AG04449 (cell line): ENCODE measurements around the gene SHC4.
"Not testable (repeated sequence)": the region's sequence is repeated elsewhere in the genome, so short reads cannot be mapped to it uniquely, and the experiment has no call there.

Source experiments
- CTCF ChIA-PET: fragments of 350-600 bp; formaldehyde crosslinking; extraction: SDS; loops from one replicate; lab custom pipeline; 2021; ENCODE audit warnings: antibody characterized with exemption; lab: Yijun Ruan, JAX
- POLR2A ChIA-PET: fragments of 400-600, 350-600 bp; formaldehyde crosslinking; extraction: SDS; loops from one replicate; lab custom pipeline; 2020; ENCODE audit warnings: antibody characterized with exemption, inconsistent platforms; lab: Yijun Ruan, JAX
- DNase-seq: peaks from one replicate; pipeline ENCODE4 v3.0.0-alpha.2; 2010; ENCODE audit warnings: low read depth, low spot score
- H3K4me3 ChIP-seq: 2 replicates; pipeline ENCODE4 v1.5.1; 2011; ENCODE audit warnings: low read depth, mild to moderate bottlenecking, control low read depth, low read length
- TF ChIP-seq, protein P1 (sequence below): IDR thresholded peaks from one replicate; pipeline ENCODE4 v1.5.1; 2011; ENCODE audit warnings: mild to moderate bottlenecking, moderate library complexity, low read length, control low read depth, inconsistent platforms; ENCODE audit not compliant: insufficient read depth; ENCODE audit errors: missing control alignments

SHC4 gene

GRCh38 chr15:48975472-48976419, 12.0 kb upstream of the SHC4 start:
- CTCF ChIA-PET = interaction anchor here (0.5 to 7.3 kb wide), 62 partner anchors 11 to 1169 kb away, joined by 3 to 113 read pairs (median 4); partner anchors contain the start of genes CEP152, EID1 and SECISBP2L
- TF ChIP-seq, protein P1, sequence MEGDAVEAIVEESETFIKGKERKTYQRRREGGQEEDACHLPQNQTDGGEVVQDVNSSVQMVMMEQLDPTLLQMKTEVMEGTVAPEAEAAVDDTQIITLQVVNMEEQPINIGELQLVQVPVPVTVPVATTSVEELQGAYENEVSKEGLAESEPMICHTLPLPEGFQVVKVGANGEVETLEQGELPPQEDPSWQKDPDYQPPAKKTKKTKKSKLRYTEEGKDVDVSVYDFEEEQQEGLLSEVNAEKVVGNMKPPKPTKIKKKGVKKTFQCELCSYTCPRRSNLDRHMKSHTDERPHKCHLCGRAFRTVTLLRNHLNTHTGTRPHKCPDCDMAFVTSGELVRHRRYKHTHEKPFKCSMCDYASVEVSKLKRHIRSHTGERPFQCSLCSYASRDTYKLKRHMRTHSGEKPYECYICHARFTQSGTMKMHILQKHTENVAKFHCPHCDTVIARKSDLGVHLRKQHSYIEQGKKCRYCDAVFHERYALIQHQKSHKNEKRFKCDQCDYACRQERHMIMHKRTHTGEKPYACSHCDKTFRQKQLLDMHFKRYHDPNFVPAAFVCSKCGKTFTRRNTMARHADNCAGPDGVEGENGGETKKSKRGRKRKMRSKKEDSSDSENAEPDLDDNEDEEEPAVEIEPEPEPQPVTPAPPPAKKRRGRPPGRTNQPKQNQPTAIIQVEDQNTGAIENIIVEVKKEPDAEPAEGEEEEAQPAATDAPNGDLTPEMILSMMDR = peak; percentile 78
- peak overlapping the region; percentile 57 for H3K4me3 ChIP-seq
- DNase-seq = no peak
- POLR2A ChIA-PET = interaction anchor here (0.9 to 1.4 kb wide), 5 partner anchors 8 to 114 kb away, joined by 3 to 6 read pairs (median 4); partner anchors contain the start of genes EID1 and SHC4

- no peak for DNase-seq
- POLR2A ChIA-PET = no interaction called here
Observed at GRCh38 chr15:48974882-48975281, 11.2 kb upstream of the SHC4 start.

GRCh38 chr15:48972750-48973503, 9.2 kb upstream of the SHC4 start:
- POLR2A ChIA-PET = no interaction called here
- CTCF ChIA-PET = interaction anchor here (1.0 to 7.3 kb wide), 5 partner anchors 9 to 173 kb away, joined by 3 to 113 read pairs (median 12); no protein-coding TSS in a partner anchor
- H3K4me3 ChIP-seq = no peak overlapping the region
- DNase-seq = no peak
- TF ChIP-seq, protein P1 = no peak

More at GRCh38 chr15:48974882-48975281, 11.2 kb upstream of the SHC4 start:
- CTCF ChIA-PET = interaction anchor here (0.6 to 7.3 kb wide), 31 partner anchors 12 to 1822 kb away, joined by 3 to 113 read pairs (median 5); partner anchors contain the start of gene EID1
- H3K4me3 ChIP-seq = no peak overlapping the region
- TF ChIP-seq, protein P1 = no peak

DNA sequence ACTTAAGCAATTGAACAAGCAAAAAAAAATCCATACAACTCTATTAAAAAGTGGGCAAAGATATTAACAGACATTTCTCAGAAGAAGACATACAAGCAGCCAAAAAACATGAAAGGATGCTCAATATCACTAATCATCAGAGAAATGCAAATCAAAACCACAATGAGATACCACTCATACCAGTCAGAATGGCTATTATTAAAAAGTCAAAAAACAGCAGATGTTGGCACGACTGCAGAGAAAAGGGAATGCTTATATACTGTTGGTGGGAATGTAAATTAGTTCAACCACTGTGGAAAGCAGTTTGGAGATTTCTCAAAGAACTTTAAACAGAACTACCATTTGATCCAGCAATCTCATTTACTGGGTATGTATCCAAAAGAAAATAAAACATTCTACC, 7.2 kb upstream of the SHC4 start:
- POLR2A ChIA-PET, H3K4me3 ChIP-seq, DNase-seq: not testable (repeated sequence)
- CTCF ChIA-PET = interaction anchor here (1.1 to 7.3 kb wide), 3 partner anchors 16 to 175 kb away, joined by 3 to 113 read pairs (median 12); no protein-coding TSS in a partner anchor

DNA sequence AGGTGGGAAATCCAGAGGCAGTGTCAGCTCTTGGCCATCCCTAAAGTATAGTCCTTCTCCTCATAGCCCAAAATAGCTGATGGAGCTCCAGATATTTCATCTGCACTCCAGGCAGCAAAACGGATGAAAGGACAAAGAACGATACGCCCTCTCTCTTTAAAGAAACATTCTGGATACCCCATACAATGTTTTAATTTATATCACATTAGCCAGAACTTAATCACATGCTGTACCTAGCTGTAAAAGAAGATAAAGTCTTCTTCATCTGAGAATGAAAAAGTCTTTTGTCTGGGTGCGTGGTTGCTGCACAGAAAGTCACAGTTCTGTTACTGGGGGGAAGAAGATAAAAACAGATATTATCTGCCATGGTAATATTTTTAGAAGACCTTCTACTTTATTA, 4.3 kb upstream of the SHC4 start:
- TF ChIP-seq, protein P1 = no peak
- H3K4me3 ChIP-seq = no peak overlapping the region
- ChIA-PET POLR2A (interaction anchor here (0.6 kb wide), 1 partner anchor 21 kb away, joined by 3 read pairs; no protein-coding TSS in a partner anchor), CTCF (interaction anchor here (1.2 to 11.8 kb wide), 4 partner anchors 13 to 178 kb away, joined by 3 to 166 read pairs (median 4); no protein-coding TSS in a partner anchor)
- DNase-seq = no peak

DNA sequence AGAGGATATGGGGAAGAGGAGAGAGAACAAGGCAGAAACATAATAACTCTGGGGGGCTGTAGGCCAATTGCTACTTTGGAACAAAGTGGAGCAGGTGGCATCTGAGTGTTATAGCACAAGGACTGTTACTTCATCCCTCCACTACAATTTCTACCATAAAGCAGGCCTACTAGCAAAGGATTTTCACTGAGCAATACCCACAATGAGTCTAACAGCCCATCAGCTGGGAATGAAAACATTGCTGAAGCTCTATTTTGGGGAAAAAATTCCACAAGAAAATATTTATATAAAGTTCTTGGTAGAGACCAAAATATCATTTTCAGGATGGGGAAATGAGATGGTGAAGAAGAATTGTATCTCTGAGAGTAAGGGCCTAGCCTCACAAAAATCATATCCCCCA, 3.6 kb upstream of the SHC4 start:
- no peak for DNase-seq
- H3K4me3 ChIP-seq = no peak overlapping the region
- ChIA-PET POLR2A (interaction anchor here (0.6 to 0.8 kb wide), 2 partner anchors 8 to 21 kb away, joined by 3 read pairs; no protein-coding TSS in a partner anchor), CTCF (interaction anchor here (1.2 to 11.8 kb wide), 3 partner anchors 12 to 105 kb away, joined by 3 to 166 read pairs (median 5); no protein-coding TSS in a partner anchor)
- TF ChIP-seq, protein P1 = no peak
